G401.6 (cell line): ENCODE data around the gene KRT4.

Experiments
- FAIRE-seq: peaks from 2 replicates; lab custom pipeline; 2012; peaks lifted over from hg19 to GRCh38; lab: Jason Lieb, UNC

Gene KRT4

GRCh38 chr12:52836491-52837412, 22.8 kb upstream of the KRT4 start:
- no peak for FAIRE-seq

GRCh38 chr12:52836042-52836466, 22.1 kb upstream of the KRT4 start:
- FAIRE-seq: no peak

DNA sequence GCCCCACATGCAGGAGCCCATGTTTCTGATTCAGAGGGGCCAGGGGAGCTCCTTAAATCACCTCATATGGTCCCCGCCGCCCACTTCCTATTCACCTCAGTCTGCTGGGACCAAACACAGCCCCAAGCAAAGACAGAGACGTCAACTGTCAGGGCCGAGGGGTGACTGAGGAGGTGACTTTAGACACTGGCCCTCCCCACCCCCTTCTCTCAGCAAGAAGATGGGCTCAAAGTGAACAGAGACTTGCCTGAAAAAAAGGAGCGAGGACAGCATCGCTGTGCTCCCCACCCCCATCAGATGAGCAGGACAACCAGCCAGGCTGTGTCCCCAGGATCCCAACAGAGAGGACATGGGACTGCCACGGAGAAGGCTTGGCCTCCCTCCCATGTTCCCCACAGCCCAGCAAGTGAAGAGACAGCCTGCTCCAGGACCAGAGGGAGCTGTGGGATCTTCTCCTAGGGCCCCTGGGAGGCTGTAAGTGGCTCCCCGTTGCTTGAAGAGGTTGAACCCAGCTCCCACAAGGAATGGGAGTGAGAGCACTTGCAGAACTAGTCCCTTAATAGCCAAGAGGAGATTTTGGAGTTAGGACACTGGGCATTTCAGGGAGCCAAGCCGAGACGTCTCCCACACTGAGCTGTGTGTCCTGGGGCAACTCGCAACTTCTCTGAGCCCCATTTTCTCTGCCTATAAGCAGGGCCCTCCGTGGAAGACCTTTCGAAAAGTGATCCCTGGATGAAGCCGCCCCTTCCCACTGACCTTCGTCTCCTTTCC, 21.5 kb upstream of the KRT4 start:
- FAIRE-seq: no peak

DNA sequence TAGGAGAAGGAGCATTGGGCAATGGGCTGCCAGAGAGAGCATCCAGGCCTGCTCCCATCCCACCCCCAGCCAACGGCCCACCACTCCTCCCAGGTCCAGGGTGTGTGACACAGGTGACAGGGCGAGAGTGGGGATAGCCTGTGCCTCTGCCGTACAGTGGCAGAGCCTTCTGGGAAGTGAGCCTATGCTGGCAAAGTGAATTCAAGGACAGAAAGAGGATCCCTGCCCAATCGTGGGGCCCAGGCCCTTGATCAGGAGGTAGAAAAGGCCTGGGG, 20.7 kb upstream of the KRT4 start:
- no peak for FAIRE-seq

DNA sequence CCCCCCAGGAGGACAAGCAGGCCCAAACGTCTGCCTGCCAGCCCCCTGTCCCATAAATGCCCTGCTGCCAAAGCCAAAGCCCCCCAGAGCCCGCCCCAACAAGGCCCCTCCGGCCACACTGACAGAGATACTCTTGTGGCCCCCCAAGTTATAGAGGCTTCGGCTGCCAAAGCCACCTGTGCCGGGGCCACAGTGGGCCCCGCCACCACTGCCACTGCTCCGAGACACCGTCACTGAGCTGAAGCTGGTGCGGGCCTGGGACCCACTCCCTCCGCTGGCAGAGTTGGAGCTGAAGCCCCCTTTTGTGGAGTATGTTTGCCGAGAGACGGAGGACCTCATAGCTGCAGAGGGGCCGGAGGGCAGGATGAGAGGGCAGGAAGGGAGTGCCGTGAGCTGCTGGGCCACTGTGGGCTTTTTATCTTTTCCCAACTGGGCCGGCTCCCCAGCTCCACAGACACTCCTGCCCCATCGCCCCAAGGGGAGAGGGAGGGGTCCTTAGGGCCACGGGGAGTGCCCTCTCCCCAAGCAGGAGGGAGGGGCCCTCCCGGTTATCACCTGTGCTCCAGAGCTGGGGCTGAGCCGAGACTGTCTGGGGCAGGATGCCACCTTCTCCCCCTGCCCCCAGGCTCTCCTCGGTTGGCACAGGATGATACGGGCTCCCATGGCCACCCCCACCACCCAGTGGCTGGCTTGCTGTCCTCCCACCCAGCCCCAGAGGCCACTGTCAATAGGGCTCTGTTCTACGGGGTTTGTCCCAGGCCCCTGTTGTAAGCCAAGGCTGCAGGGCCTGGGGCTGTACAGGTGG, 20.2 kb upstream of the KRT4 start, which contains the start of gene KRT79:
Gene KRT79, minus strand, starts transcription at position 390 of the 805 bp plus-strand sequence. Its CDS starts 51 bp downstream, at position 339.
- no peak for FAIRE-seq

DNA sequence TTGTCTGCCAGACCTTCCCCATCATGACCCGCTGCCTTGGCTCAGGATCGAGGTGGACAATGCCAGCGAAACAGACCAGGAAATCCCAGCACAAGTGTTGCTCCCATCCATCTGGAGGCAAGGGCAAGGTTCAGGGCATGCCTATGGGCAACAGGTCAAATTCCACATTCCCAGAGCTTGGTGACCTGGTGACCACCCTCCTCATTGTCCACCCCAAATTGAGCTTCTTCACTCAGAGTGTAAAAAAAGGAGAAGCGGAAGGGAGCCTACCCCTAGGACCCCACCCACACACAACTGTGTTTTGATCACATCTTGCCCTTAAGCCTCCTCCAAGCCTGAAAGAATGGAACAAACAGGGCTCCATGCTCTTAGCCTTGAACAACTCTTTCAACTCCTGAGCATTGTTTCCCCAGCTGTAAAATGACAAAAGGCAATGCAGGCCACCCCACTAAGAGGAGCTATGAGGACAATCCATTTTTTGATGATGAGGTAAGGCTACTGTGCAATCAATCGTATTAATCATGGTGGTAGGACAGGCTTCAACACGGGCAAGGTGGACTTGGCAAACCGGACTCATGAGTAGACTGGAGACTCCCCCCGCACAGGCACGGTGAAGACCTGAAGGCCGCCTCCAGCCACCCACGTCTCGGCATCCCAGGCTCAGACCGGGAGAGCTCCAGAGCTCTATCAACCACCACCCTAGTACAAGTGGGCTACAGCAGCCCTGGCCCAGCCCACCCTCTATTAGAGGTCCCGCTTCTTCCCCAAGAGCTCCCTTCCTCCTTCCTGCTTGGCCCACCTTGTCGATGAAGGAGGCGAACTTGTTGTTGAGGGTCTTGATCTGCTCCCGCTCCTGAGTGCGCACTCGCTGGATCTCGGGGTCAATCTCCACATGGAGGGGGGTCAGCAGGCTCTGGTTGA, 19.3 kb upstream of the KRT4 start:
- no peak for FAIRE-seq

GRCh38 chr12:52832451-52832850, 18.5 kb upstream of the KRT4 start:
- no peak for FAIRE-seq

DNA sequence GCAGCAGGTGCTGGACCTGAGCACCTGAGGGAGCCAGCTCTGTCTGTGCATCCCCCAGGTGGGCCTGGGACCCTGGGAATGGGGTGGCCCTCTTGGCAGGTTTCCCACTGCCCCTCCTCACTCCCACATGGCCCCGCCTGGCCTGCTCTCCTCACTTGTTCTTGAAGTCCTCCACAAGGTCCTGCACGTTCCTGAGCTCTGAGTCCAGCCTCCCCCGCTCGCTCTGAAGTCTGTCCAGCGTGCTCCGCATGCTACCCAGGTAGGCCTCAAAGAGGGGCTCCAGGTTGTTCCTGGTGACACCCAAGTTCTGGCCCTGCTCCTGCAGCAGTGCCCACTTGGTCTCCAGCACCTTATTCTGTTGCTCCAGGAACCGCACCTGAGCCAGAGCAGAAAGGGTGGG, 17.3 kb upstream of the KRT4 start:
- FAIRE-seq: no peak

- FAIRE-seq: no peak
These were observed 16.3 kb upstream of the KRT4 start for GRCh38 chr12:52829986-52830770.

DNA sequence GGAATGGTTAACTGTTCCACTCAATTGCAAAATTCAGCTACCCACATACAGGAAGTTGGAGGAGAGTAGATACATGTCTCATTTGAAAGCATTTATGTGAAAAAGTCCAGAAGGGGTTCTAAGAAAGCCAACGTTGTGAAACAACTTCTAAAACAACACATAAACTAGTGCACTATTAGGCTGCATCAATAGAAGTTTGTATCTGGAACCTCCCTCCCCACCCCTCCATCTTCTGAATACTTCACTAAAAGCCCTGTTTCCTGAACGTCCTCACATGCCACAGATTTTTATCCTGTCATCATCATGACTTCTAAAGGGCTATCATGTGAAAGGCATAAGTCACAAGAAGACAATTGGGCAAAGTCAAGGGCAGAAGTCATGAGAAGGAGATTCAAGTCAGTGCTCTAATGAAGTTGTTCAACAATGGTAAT, 14.7 kb upstream of the KRT4 start:
- no peak for FAIRE-seq

- FAIRE-seq: no peak
These were observed 14.2 kb upstream of the KRT4 start for GRCh38 chr12:52828156-52828555.

DNA sequence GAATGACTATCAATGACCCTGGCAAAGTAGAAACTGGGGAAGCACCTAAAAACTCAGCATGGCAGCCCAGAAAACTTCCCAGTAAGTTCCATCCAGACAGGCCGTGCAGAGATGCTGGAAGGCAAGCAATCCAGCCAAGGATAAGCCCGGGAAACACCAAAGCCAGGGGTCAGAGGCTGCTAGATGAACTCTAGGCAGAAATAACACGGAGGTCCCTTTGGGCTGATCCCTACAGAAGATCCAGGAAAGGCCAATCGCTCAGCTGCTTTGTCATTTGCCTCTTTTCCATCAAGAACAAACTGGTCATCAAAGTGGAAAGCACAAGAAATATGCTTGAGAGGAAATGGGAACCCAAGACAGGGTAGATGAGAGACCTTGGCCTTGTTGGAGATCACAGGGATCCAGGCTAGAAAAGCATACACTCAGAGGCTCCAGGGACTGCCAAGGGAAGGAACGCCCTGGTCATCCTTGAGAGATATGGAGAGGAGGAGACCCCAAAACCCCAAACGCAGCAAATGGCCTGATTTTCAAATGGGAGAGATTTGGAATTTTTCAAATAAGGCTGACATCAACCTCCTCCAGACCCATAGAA, 13.7 kb upstream of the KRT4 start:
- no peak for FAIRE-seq

DNA sequence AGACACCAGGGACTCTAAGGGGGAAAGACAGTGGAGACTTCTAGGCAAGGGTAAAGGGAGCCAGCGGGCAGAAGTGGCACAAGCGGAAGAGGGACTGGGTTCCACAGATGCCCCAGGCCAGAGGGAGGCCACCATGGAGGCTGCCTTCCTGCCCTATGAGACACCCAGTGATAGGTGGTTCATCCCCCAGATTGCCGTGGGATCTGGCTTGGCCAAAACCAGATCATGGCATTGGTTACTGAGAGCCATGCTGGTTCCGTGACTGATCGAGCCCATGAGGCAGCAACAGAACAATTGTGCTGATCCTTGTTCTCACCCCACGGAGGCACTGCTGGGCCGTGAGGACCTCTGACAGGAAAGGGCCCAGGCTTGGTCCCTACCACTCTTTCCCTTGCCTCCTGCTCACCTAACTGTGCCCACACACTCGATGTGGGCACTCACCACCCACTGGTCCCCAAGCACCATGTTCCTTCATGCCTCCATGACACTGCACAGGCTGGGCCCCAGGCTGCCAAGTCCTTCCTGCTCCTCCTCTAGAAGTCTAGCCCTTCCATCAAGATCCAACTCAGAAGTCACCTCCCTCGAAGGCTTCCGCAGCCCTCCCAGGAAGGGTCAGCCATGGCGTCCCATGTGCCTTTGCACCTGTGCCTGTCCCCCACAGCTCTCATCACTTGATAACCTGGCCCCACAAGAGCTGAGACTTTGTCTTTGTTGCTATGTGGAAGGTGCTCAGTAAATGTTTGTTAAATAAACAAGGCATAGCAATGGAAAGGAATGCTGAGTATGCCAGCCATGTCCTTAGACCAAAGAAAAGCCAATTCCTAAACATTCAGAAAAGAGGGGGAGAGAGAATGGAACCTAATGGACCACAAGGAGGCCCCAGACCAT, 12.9 kb upstream of the KRT4 start:
- FAIRE-seq: no peak

DNA sequence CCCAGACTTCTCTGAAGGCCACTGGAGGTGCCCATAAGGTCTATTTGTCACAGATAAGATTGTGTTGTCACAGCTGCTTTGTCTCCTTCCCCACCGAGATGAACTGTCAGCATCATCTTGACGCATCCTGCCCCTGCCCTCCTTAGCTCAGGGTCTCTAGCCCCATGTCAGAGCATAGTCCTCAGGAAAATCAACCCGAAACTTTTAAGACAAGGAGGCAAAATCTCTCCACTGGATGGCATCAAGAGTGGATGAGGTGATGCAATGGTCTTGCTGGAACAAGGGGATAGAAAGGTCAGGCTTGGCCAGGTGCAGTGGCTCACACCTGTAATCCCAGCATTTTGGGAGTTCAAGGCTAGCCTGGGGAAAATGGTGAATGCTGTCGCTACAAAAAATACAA, 12.0 kb upstream of the KRT4 start:
- FAIRE-seq: no peak

DNA sequence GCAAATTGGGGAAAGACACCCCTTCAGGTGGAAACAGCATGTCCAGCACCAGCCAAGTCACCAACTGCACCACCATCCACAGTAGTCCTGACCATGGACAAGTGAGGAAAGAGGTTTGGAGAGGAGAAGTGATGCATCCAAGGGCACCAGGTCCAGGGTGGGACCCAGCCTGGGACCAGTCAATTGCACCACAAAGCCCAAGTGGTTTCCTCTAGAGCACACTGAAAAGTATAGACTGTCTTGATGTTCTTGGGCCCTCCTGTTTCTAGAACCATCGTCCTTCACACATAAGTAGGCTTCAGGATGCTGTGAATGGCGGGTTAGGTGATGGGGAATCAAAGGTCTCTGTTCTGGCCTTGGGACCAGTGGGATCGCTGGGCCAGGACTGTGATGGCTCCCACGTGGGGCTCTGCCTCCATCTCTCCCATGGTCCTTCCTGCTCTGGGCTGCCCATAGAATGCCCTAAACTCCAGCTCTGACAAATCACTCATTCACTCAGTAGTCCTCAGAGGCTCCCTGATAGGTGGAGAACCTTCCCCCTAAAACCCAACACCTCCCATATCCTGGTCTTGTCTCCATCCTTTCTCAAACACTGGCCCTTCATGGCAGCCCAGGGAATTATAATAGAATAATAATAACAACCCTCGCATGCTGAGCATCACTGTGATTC, 11.0 kb upstream of the KRT4 start:
- FAIRE-seq: no peak

DNA sequence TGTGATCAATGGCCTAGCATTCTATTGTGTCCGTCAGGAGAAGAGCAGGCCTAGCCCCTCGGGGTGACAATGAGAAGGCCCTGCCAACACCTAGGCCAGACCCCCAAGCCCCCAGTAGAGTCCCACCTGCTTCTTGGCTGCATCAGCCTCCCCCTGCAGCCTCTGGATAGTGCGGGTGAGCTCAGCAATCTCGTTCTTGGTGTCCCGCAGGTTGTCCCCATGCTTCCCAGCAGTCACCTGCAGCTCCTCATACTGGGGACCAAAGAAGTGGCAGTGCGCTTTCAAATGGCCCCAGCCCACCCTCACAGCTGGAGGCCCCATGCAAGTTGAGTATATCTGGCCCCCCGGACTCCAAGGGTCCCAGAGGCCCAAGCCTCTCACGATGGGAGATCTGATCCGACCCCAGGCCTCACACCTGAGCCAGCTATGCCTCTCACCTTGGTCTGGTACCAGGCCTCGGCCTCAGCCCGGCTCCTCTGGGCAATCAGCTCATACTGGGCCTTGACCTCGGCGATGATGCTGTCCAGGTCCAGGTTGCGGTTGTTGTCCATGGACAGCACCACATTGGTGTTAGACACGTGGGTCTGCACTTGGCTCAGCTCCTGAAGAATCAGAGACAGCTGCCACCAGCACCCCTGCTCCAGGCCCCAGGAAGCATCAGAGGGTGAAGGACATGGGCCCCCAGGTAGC, 10.0 kb upstream of the KRT4 start:
- FAIRE-seq: no peak

GRCh38 chr12:52822771-52823510, 9.0 kb upstream of the KRT4 start:
- FAIRE-seq: no peak
